NB4 (cell line): Measurements from ENCODE around the gene DENND1A.

ENCODE experiments used
- MYC ChIP-seq: IDR thresholded peaks from 2 replicates; pipeline ENCODE4 v1.6.1; 2011; ENCODE audit warnings: low read depth, low read length
- POLR2A ChIP-seq: IDR thresholded peaks from 2 replicates; pipeline ENCODE4 v1.6.1; 2011; ENCODE audit warnings: mild to moderate bottlenecking; ENCODE audit not compliant: insufficient read length; ENCODE audit errors: extremely low read depth
- TF ChIP-seq, protein P1 (sequence below): IDR thresholded peaks from one replicate; pipeline ENCODE4 v1.5.1; 2012; ENCODE audit warnings: low read depth, low read length
- TF ChIP-seq, protein P2 (sequence below): IDR thresholded peaks from 2 replicates; pipeline ENCODE4 v1.6.1; 2011; ENCODE audit warnings: low read depth, low read length

DNA sequence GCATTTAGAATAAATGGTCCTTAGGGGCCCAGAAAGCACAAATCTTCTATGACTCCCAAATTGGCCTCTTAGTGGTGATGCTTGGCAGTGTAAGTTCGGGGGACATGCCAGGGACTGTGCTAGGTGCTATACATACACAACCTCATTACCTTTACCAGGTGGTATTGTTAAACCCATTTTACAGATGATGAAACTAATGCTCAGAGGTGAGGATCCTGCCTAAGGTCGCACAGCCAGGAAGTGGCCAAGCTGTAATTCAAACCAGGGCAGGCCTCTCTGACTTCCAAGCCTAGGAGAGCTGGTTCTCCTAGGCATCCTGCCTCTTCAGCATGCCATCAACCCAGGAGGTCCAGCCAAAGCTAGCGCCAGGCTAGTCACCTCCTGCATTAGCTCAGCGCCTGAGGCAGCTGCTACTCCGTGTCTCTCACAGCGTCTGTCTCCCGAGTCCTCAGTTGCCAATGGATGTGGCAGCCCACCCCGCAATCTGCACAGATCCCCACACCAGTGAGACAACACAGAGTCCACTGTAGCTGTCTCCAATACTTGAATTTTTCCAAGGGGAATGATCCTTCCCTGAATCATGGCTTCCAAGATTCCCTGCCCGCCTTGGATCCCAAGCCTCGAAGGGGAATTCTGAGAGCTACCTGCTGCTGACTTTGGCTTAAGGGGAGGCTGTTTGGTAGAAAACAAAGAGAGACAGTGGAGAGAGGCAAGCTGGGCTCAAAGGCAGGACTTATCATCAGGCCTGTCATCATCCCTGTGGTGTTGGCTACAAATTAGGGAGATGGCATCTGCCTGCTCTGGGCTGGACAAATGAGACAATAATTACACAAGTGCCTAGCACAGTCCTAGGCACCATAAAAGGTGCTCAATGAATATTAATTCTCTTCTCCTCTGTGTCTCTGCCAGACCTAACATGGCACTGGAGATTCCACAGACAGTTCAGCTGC, 521.3 kb downstream of the DENND1A start:
- no peak for TF ChIP-seq POLR2A
- TF ChIP-seq, protein P1, sequence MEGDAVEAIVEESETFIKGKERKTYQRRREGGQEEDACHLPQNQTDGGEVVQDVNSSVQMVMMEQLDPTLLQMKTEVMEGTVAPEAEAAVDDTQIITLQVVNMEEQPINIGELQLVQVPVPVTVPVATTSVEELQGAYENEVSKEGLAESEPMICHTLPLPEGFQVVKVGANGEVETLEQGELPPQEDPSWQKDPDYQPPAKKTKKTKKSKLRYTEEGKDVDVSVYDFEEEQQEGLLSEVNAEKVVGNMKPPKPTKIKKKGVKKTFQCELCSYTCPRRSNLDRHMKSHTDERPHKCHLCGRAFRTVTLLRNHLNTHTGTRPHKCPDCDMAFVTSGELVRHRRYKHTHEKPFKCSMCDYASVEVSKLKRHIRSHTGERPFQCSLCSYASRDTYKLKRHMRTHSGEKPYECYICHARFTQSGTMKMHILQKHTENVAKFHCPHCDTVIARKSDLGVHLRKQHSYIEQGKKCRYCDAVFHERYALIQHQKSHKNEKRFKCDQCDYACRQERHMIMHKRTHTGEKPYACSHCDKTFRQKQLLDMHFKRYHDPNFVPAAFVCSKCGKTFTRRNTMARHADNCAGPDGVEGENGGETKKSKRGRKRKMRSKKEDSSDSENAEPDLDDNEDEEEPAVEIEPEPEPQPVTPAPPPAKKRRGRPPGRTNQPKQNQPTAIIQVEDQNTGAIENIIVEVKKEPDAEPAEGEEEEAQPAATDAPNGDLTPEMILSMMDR: no peak
- TF ChIP-seq, protein P2, sequence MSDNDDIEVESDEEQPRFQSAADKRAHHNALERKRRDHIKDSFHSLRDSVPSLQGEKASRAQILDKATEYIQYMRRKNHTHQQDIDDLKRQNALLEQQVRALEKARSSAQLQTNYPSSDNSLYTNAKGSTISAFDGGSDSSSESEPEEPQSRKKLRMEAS: no peak
- no peak for TF ChIP-seq MYC
